Caco-2 (cell line): ENCODE results near the gene UBE2J2. TPM values are rescaled to one million over a fixed set of nuclear protein-coding genes. Genes with fewer than 3 reads are reported as not detected.
"Not testable (repeated sequence)": the region's sequence is repeated elsewhere in the genome, so short reads cannot be mapped to it uniquely, and the experiment has no call there.

Experiments
- BruUV-seq: library from RNA; stranded (reverse); fragments of 400-500 nt; replicated peaks from 2 replicates; lab custom pipeline; 2021; lab: Mats Ljungman, UMichigan
- CTCF ChIA-PET: fragments of 300-600 bp; sonication (Branson Sonifier 250); formaldehyde crosslinking; loops from one replicate; lab custom pipeline; 2022; ENCODE audit warnings: antibody characterized with exemption; lab: Charles Lee
- POLR2A ChIA-PET: fragments of 300-600 bp; sonication (Branson Sonifier 250); formaldehyde crosslinking; loops from one replicate; lab custom pipeline; 2022; ENCODE audit warnings: antibody characterized with exemption; lab: Charles Lee
- DNase-seq, 2 experiments: peaks; one replicate each; pipeline versions ENCODE4 v3.0.0 to v3.0.0-alpha.2; 2020 to 2022
- H3K27me3 ChIP-seq: replicated peaks from 2 replicates; pipeline ENCODE4 v1.6.0; 2011; ENCODE audit warnings: low read length; ENCODE audit not compliant: control insufficient read depth, insufficient read depth
- H3K36me3 ChIP-seq: 2 replicates; pipeline ENCODE4 v1.5.1; 2011; ENCODE audit warnings: low read length; ENCODE audit not compliant: control insufficient read depth, insufficient read depth
- H3K4me1 ChIP-seq: fragments of 250-450 bp; sonication (Bioruptor Pico); 2 replicates; pipeline ENCODE4 v1.5.1; 2020; ENCODE audit warnings: mild to moderate bottlenecking
- H3K4me3 ChIP-seq: 2 replicates; pipeline ENCODE4 v1.5.1; 2011; ENCODE audit warnings: low read depth, mild to moderate bottlenecking, control low read depth, low read length
- H3K9me3 ChIP-seq: fragments of 250-450 bp; sonication (Bioruptor Pico); 2 replicates; pipeline ENCODE4 v1.5.1; 2020; ENCODE audit warnings: mild to moderate bottlenecking, moderate library complexity
- H3K27ac Mint-ChIP-seq: one replicate; pipeline ENCODE4 v1.8.0; 2022; ENCODE audit warnings: mixed read lengths; ENCODE audit not compliant: unreplicated experiment
- H3K27me3 Mint-ChIP-seq: one replicate; pipeline ENCODE4 v1.8.0; 2022; ENCODE audit warnings: mixed read lengths; ENCODE audit not compliant: insufficient read depth, unreplicated experiment
- H3K36me3 Mint-ChIP-seq: one replicate; pipeline ENCODE4 v1.8.0; 2022; ENCODE audit warnings: mild to moderate bottlenecking, mixed read lengths; ENCODE audit not compliant: insufficient read depth, unreplicated experiment
- H3K4me1 Mint-ChIP-seq: one replicate; pipeline ENCODE4 v1.8.0; 2022; ENCODE audit warnings: low read depth, mixed read lengths; ENCODE audit not compliant: unreplicated experiment
- H3K4me3 Mint-ChIP-seq: one replicate; pipeline ENCODE4 v1.8.0; 2022; ENCODE audit warnings: mild to moderate bottlenecking, moderate library complexity, mixed read lengths; ENCODE audit not compliant: unreplicated experiment
- H3K9me3 Mint-ChIP-seq: one replicate; pipeline ENCODE4 v1.8.0; 2022; ENCODE audit warnings: mixed read lengths; ENCODE audit not compliant: unreplicated experiment
- intact Hi-C: fragments of 100-400 bp; cut with micrococcal nuclease; formaldehyde crosslinking; loops from one replicate; pipeline ENCODE4 v1.10.0; 2022; ENCODE audit not compliant: unreplicated experiment
- total RNA-seq: library from RNA; stranded (reverse); gene quantifications from 2 replicates; pipeline ENCODE4 v1.2.3, GENCODE V29; 2022
- TF ChIP-seq, protein P1 (sequence below), 2 experiments: fragments of 200-600 bp in 1 of 2; IDR thresholded peaks; 1 replicate in 1 of 2; 2 replicates in 1 of 2; pipeline versions ENCODE4 v1.5.1 to v1.8.0; 2011 to 2022; ENCODE audit warnings: antibody characterized with exemption in 1 of 2, control low read depth in 1 of 2, inconsistent platforms in 1 of 2, low read depth in 1 of 2, low read length in 1 of 2, mild to moderate bottlenecking in 1 of 2, moderate library complexity in 1 of 2; ENCODE audit not compliant: insufficient read depth in 1 of 2, severe bottlenecking in 1 of 2, unreplicated experiment in 1 of 2

The UBE2J2 gene
- total RNA-seq, 1 experiment from 2014 or later, result 57.2 TPM

DNA sequence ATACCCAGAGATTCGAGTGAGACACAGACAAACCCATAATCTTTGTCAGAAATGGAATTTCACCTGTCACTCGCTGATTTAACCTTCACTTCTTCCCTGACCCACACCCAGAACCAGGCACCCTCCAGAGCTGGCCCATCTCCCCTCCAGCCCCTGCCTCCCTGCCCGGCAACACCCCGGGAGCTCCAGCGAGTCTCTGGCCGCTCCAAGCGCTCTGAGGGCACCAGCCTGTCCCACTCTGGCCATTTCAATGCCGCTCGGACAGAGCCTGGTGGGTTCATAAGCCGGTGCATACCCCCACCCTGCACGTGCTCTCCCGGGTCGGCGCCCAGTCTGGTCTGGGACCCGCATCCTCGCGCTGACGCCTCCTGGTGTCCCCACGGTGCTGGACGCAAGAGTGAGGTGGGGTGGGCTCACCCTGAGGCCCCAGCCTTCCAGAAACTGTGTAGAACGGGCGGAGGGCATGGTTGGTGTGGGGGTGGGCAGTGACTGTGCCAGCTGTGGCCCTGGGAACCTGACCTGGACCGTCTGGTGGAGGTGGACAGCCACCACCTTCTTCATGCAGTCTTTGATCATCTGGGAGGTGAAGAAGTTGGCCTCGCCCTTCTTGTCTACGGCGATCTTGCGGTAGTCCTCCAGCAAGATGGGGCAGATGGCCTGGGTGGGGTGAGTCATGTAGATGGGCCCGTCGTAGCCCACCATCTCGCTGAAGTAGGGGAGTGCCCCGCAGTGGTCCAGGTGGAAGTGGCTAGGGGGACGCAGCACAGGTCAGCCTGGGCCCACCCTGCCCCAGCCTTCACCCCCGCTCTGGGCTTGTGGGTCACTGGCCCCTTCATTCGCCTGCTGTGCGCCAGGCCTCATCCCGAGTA, 45.4 kb upstream of the UBE2J2 start:
- BruUV-seq, result no TSS peak
- Mint-ChIP-seq H3K4me1 (peaks cover 13% of the 10 kb centered on the region), H3K9me3 (no peaks in the 10 kb centered on the region), H3K27me3 (no peaks in the 10 kb centered on the region), H3K36me3 (peaks cover 70% of the 10 kb centered on the region), H3K4me3 (no peak overlapping the region), H3K27ac (peak overlapping the region; percentile 45)
- POLR2A ChIA-PET, result no interaction called here
- Histone ChIP-seq H3K36me3 (no peaks in the 10 kb centered on the region; the same call in 1 of the 2 replicates), H3K27me3 (no peaks in the 10 kb centered on the region), H3K9me3 (no peaks in the 10 kb centered on the region), H3K4me3 (no peak overlapping the region), H3K4me1 (no peaks in the 10 kb centered on the region)
- no peak for DNase-seq
- intact Hi-C loops, result no loop called here
- CTCF ChIA-PET, result no interaction called here
- TF ChIP-seq, protein P1, sequence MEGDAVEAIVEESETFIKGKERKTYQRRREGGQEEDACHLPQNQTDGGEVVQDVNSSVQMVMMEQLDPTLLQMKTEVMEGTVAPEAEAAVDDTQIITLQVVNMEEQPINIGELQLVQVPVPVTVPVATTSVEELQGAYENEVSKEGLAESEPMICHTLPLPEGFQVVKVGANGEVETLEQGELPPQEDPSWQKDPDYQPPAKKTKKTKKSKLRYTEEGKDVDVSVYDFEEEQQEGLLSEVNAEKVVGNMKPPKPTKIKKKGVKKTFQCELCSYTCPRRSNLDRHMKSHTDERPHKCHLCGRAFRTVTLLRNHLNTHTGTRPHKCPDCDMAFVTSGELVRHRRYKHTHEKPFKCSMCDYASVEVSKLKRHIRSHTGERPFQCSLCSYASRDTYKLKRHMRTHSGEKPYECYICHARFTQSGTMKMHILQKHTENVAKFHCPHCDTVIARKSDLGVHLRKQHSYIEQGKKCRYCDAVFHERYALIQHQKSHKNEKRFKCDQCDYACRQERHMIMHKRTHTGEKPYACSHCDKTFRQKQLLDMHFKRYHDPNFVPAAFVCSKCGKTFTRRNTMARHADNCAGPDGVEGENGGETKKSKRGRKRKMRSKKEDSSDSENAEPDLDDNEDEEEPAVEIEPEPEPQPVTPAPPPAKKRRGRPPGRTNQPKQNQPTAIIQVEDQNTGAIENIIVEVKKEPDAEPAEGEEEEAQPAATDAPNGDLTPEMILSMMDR (IDR thresholded peaks at IDR 0.05; ENCODE audit: insufficient read depth in 1 of 2, low read depth in 1 of 2, low read length in 1 of 2, severe bottlenecking in 1 of 2, unreplicated experiment in 1 of 2), result no peak

DNA sequence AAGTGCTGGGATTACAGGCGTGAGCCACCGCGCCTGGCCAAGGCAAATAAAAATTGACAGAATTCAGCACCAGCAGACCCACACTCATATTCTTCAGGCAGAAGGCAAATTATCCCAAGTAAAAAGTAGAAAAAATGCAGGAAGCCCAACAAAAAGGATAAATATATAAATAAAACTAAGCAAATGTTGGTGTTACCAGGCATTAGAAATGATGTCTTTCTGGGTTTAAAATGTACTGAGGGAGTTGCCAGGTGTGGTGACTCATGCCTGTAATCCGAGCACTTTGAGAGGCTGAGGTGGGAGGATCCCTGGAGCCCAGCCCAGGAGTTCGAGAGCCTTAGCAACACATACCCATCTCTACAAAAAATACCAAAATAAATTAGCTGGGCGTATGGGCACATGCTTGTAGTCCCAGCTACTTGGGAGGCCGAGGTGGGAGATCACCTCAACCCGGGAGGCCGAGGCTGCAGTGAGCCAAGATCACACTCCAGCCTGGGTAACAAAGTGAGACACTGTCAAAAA, 44.5 kb upstream of the UBE2J2 start:
- Mint-ChIP-seq H3K27ac (no peak overlapping the region), H3K27me3 (no peaks in the 10 kb centered on the region), H3K4me3 (no peak overlapping the region), H3K9me3 (no peaks in the 10 kb centered on the region), H3K4me1 (peaks cover 6% of the 10 kb centered on the region), H3K36me3 (peaks cover 78% of the 10 kb centered on the region)
- TF ChIP-seq, protein P1 (IDR thresholded peaks at IDR 0.05; ENCODE audit: insufficient read depth in 1 of 2, low read depth in 1 of 2, low read length in 1 of 2, severe bottlenecking in 1 of 2, unreplicated experiment in 1 of 2), result no peak
- POLR2A ChIA-PET, result interaction anchor here (0.7 kb wide), 1 partner anchor 320 kb away, joined by 4 read pairs; no protein-coding TSS in a partner anchor
- Histone ChIP-seq H3K9me3 (no peaks in the 10 kb centered on the region), H3K27me3 (no peaks in the 10 kb centered on the region), H3K4me1 (no peaks in the 10 kb centered on the region), H3K4me3 (no peak overlapping the region), H3K36me3 (no peaks in the 10 kb centered on the region; the same call in 1 of the 2 replicates)
- no TSS peak for BruUV-seq
- no peak for DNase-seq
- intact Hi-C loops, result no loop called here
- CTCF ChIA-PET, result no interaction called here

DNA sequence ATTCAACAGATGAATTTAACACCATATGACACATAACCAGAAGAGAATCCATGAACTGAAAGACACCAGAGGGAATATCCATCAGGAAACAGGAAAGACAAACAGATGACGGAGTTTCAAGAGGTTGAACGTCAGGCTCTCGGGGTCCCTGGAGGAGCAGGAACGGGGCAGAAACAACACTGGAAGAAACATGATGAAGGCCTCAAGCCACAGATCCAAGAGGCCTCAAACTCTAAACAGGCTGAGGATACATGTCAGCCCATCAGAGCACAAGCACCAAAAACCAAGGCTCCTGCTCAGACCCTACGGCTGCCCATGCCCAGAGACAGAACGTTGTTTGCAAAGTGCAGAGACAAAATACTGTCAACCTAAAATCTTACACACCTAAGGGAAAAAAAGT, 43.8 kb upstream of the UBE2J2 start:
- no peaks in the 10 kb centered on the region for H3K27me3 Mint-ChIP-seq
- H3K9me3 ChIP-seq, result no peaks in the 10 kb centered on the region
- no peak overlapping the region for H3K4me3 ChIP-seq
- TF ChIP-seq, protein P1 (IDR thresholded peaks at IDR 0.05; ENCODE audit: insufficient read depth in 1 of 2, low read depth in 1 of 2, low read length in 1 of 2, severe bottlenecking in 1 of 2, unreplicated experiment in 1 of 2), result no peak
- ChIA-PET CTCF (no interaction called here), POLR2A (interaction anchor here (0.7 kb wide), 1 partner anchor 319 kb away, joined by 4 read pairs; no protein-coding TSS in a partner anchor)
- peaks cover 6% of the 10 kb centered on the region for H3K4me1 Mint-ChIP-seq
- no peak overlapping the region for H3K4me3 Mint-ChIP-seq
- TSS peak; percentile 45 for BruUV-seq
- H3K36me3 Mint-ChIP-seq, result peaks cover 85% of the 10 kb centered on the region
- H3K27ac Mint-ChIP-seq, result no peak overlapping the region
- intact Hi-C loops, result no loop called here
- H3K4me1 ChIP-seq, result no peaks in the 10 kb centered on the region
- no peak for DNase-seq
- no peaks in the 10 kb centered on the region for H3K9me3 Mint-ChIP-seq
- H3K36me3 ChIP-seq, result no peaks in the 10 kb centered on the region; the same call in 1 of the 2 replicates
- H3K27me3 ChIP-seq, result no peaks in the 10 kb centered on the region

DNA sequence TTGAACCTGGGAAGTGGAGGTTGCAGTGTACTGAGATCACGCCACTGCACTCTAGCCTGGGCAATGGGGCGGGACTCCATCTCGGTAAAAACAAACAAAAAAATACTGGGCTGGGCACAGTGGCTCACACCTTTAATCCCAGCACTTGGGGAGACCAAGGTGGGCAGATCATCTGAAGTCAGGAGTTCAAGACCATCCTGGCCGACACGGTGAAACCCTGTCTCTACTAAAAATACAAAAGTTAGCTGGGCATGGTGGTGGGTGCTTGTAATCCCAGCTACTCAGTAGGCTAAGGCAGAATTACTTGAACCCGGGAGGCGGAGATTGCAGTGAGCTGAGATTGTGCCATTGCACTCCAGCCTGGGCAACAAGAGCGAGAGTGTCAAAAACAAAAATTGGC, 42.5 kb upstream of the UBE2J2 start:
- H3K36me3 Mint-ChIP-seq, result peaks cover 85% of the 10 kb centered on the region
- H3K27me3 Mint-ChIP-seq, H3K9me3 Mint-ChIP-seq, H3K27ac Mint-ChIP-seq, H3K4me1 Mint-ChIP-seq, H3K36me3 ChIP-seq, H3K27me3 ChIP-seq, H3K9me3 ChIP-seq, H3K4me3 ChIP-seq, DNase-seq, H3K4me1 ChIP-seq, intact Hi-C loops, CTCF ChIA-PET, BruUV-seq, POLR2A ChIA-PET, H3K4me3 Mint-ChIP-seq: not testable (repeated sequence)
